ENCODE measurements around the gene KIAA0930.

The KIAA0930 gene

GRCh38 chr22:45237065-45237990 lies 3.4 kb downstream of the KIAA0930 start:
- no peak for DNase-seq

GRCh38 chr22:45235851-45236342 lies 4.8 kb downstream of the KIAA0930 start:
- no peak for DNase-seq

DNA sequence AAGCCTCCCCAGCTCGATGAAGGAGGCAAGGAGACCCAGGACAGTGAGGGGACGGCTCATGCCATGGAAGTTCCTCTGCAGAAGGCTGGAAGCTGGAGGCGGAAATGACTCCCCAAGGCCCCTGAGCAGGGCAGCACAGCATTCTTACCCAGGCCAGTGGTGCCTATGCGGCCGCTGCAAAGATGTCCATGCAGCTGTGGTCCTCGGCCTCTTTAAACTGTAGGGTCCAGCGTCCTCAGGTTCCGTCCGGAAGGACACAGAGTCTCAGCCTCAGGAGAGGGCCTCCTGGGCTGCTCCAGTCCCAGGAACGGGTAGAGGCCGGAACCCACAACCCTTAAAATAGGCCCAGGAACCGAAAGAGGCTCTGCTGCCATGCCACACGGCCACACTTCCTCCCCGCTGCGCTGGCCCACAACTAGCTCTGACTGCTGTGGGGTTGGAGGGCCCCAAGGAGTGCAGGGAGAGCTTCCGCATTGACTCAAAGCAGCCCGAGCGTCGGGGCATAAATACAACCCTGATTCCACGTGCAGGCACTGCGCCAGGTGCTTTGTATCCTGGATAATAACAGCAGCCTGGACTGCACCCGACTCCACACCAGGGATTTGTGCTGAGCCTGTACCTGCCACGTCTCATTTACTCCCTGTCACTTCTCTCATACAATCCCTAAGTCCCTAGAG lies 5.5 kb downstream of the KIAA0930 start:
- no peak for DNase-seq

GRCh38 chr22:45233827-45234226 lies 6.9 kb downstream of the KIAA0930 start:
- DNase-seq, result no peak

- no peak for DNase-seq
Measured at GRCh38 chr22:45233386-45233785, 7.3 kb downstream of the KIAA0930 start.

GRCh38 chr22:45231293-45231692 lies 9.4 kb downstream of the KIAA0930 start:
- no peak for DNase-seq

DNA sequence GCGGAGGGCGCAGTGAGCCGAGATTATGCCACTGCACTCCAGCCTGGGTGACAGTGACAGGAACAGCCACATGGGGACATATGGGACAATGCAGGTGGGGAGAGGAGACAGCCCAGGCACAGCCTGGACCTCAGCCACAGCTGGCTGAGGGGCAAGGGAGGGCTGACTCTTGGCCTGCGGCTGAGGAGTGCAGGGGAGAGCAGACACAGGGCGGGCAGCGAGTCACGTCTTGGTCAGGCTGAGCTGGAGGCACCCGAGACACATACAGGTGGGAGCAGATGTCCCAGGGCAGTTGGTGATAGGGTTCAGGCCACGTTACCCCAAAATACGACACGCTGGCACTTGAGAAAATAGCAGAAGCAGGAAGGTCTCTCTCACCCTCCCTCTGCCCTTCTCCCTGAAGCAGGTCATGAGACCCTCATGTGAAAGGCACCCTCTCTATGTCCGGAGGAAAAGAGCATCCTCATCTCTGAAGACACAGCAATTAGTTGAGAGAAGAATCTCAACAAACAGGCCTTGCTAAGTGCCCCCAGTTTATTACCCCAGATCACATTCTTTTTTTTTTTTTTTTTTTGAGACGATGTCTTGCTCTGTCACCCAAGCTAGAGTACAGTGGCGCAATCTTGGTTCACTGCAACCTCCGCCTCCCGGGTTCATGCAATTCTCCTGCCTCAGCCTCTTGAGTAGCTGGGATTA lies 10.5 kb downstream of the KIAA0930 start:
- DNase-seq, result no peak

DNA sequence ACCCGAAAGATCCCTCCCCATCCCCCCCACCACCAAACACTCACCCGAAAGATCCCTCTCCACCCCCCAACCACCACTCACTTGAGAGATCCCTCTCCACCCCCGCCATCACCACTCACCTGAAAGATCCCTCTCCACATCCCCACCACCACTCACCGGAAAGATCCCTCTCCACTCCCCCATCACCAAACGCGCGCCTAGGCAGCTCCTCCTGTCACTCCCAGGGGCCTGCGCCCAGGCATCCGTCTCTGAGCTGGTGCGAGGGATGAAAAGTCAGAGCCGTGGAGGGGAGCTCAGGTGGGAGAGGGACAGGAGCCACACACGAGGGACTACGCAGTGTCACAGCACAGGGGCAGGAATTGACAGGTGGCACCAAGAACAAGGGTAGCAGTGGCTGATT lies 11.5 kb downstream of the KIAA0930 start:
- no peak for DNase-seq

DNA sequence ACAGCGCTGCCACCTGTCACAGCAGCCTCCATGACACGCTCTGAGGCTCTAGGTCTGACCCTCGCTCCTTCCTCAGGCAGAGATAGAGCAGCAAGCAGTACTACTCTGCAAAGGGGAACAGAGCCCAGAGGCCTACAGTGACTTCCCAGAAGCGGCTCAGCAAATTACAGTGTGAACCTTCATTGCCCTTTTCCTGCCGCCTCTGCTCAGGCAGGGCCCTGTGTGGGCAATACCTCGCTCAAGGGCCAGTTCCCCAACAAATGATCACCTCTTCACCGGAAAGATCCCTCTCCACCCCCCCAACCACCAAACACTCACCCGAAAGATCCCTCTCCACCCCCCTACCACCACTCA lies 12.3 kb downstream of the KIAA0930 start:
- DNase-seq, result no peak

- DNase-seq, result no peak
Measured at GRCh38 chr22:45227645-45228400, 12.9 kb downstream of the KIAA0930 start.

DNA sequence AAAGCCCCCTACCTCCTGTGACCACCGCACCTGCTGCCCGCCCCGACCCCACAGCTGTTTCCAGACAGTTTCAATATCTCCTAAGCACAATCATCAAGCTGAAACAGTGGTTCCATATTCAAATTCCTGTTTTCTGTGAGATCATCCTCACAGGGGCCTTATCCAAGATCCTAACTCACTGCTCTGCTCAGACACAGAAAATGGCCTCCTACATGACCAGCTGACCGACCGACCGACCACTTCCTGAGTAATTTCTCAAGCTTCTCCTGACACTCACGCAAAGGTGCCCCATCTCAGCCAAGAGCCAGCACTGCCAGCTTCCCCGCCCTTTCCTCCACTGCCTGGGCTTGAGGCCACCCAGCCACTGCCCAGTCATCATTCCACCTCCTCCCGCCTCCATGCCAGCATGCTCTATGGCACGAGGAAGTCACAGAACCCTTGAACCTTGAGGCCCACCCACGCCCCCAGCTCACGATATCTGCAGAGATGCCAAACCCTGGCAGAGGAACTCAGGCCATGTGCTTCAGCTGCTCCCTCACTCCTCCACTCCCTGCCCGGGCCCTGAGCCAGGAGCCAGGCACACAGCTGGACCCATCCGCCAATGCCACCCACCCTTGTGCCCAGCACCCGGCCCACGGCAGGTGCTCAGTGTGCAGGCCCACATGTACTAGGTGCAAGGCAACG lies 14.0 kb downstream of the KIAA0930 start:
- no peak for DNase-seq

DNA sequence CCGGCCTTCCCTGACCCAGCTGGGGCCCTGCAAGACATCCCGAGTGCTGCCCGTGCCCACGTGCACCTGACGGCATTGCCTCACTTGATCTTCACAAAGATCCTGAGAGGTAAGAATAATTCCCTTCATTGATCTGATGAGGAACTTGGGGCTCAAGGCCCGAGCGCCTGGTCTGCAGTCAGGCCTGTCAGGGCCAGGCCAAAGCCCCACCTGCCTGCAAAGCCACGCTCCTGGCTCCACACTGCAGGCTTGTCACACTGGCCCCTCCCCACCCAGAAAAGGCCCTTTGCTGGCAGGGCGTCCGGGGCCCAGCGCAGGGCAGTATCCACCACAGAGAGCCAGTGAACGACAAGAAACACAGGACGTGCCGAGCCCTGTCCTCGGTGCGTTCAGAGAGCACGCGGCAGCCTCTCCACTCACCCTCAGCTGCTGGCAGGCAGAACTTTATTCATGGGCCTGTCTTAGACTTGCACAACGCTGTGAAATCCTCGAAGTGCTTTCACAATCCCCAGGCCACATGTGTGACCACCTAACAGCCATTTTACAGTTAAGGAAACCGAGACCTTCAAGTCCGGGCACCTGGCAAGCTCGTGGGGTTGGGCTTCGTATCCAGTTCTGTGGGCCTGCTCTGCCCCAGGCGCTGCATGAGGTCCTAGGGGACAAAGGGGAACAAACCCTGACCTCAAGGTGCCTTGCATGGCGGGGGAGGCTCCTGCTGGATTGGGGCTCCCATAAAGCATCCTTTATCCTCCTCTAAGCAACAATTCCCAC lies 14.8 kb downstream of the KIAA0930 start:
- no peak for DNase-seq

- no peak for DNase-seq
Measured at GRCh38 chr22:45224988-45225731, 15.5 kb downstream of the KIAA0930 start.

DNA sequence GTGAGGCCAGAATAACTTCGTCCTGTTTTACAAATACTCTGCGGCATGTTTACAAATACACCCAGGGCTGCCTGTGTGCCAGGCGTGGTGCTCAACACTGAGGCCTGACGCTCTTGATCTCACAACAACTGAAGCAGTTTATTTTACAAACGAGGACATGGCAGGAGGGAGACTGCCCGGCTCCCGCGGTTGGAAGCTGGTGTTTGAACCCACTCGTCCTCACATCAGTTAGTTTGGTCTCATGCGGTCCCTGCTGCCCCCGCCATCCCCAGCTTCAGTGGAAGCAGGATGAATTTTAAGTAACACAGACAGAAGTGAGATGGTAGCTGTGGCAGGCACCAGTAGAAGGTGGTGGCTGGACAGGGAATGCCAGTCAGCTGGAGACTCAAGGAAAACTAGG lies 16.4 kb downstream of the KIAA0930 start:
- DNase-seq, result no peak

DNA sequence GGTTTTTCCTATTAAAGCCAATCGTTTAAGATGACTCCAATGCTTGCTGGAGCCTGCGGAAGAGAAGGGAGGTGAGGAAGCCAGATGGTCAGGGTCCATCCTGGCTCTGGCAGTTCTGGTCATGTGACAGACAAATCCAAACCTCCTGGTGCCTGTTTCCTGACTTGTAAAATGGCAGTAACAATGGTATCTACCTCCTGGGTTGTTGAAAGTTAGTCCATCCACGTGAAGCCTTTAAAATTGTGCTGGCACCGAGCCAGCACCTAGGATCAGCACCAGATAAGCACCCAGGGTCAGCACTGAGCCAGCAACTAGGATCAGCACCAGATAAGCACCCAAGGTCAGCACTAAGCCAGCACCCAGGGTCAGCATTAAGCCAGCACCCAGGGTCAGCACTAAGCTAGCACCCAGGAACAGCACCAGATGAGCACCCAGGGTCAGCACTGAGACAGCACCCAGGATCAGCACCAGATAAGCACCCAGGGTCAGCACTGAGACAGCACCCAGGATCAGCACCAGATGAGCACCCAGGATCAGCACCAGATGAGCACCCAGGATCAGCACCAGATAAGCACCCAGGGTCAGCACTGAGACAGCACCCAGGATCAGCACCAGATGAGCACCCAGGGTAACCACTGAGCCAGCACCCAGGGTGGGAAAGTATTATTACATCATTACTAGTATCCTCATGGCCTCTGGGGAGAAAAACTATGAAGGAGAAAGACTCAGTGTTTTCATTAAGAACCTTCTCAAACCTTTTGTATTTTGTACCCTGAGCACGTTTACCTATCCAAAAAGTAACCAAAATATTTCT lies 17.2 kb downstream of the KIAA0930 start:
- DNase-seq, result no peak

DNA sequence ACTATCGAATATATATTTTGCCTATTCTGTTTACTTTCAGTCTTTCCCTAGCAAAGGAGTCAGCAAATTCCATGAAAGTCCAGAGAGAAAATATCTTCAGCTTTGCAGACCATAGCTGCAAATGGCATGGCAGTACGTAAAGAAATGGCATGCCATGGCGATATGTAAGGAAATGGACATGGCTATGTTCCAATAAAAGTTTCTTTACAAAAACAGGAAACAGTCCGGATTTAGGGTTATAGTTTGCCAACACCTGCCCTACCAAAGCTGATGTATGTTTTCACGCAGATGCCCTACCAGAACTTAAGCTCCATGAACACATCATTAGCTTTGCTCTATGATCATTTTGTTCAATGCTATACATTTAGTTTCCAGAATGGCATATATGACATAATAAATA lies 19.5 kb downstream of the KIAA0930 start:
- DNase-seq, result no peak

DNA sequence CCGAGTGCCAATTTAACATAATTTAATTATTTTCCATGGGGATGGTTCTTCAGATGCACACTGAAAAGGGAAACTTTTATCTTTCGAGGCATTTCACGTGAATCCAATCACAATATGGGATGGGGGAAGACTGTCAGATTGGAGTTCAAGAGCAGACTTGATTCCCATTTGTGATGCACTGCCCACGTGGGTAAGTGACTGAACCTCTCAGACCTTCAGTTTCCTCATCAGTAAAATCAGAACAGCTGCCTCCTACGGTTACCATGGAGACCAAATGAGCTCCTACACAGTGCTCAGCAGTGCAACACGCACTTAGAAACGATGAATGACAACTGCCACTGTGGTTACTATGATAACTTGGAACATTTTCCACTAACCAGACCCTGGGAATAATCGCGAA lies 21.7 kb downstream of the KIAA0930 start:
- DNase-seq, result peak; percentile 64

GRCh38 chr22:45217806-45218205 lies 22.9 kb downstream of the KIAA0930 start:
- no peak for DNase-seq

- DNase-seq, result no peak
Measured at GRCh38 chr22:45217345-45217744, 23.3 kb downstream of the KIAA0930 start.

Data from stimulated activated CD4-positive, alpha-beta T cell treated with anti-CD3 and anti-CD28 coated beads, Interleukin-15, amount 100 ng/mL, for 24 hours (primary cell).